A549 (cell line): ENCODE measurements around the gene LAMC3.

Experiments used
- RARB ChIP-seq: fragments of 250-450 bp; sonication (Bioruptor Pico); IDR thresholded peaks from 2 replicates; pipeline ENCODE4 v1.8.0; 2021; ENCODE audit warnings: mild to moderate bottlenecking, moderate library complexity
- TF ChIP-seq, protein P1 (sequence below): IDR thresholded peaks from 2 replicates; pipeline ENCODE4 v1.6.1; 2012; ENCODE audit warnings: low read depth, borderline replicate concordance
- TF ChIP-seq, protein P2 (sequence below): fragments of >200 bp; sonication (Bioruptor Twin); formaldehyde crosslinking; IDR thresholded peaks from 3 replicates; pipeline ENCODE4 v1.5.1; 2016

DNA sequence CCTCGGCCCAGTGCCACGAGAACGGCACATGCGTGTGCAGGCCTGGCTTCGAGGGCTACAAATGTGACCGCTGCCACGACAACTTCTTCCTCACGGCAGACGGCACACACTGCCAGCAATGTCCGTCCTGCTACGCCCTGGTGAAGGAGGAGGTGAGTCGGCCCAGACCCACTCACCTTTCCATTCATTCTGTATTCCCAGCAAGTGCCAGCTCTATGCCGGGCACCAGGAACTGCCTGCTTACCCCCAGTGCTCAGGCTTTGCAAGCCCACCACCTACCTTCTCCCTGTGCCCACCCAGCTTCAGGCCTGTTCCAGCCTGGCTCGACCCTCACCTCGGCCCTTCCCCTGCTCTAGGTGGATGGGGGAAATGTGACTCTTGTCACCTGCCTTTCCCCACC, 60.7 kb downstream of the LAMC3 start:
- TF ChIP-seq, protein P1, sequence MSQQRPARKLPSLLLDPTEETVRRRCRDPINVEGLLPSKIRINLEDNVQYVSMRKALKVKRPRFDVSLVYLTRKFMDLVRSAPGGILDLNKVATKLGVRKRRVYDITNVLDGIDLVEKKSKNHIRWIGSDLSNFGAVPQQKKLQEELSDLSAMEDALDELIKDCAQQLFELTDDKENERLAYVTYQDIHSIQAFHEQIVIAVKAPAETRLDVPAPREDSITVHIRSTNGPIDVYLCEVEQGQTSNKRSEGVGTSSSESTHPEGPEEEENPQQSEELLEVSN, result no peak
- TF ChIP-seq, protein P2, sequence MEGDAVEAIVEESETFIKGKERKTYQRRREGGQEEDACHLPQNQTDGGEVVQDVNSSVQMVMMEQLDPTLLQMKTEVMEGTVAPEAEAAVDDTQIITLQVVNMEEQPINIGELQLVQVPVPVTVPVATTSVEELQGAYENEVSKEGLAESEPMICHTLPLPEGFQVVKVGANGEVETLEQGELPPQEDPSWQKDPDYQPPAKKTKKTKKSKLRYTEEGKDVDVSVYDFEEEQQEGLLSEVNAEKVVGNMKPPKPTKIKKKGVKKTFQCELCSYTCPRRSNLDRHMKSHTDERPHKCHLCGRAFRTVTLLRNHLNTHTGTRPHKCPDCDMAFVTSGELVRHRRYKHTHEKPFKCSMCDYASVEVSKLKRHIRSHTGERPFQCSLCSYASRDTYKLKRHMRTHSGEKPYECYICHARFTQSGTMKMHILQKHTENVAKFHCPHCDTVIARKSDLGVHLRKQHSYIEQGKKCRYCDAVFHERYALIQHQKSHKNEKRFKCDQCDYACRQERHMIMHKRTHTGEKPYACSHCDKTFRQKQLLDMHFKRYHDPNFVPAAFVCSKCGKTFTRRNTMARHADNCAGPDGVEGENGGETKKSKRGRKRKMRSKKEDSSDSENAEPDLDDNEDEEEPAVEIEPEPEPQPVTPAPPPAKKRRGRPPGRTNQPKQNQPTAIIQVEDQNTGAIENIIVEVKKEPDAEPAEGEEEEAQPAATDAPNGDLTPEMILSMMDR, result no peak
- TF ChIP-seq RARB (CRISPR knock-in tag), result no peak
